Measurements from ENCODE around the gene PADI2.
"Not testable (repeated sequence)": the region's sequence is repeated elsewhere in the genome, so short reads cannot be mapped to it uniquely, and the experiment has no call there.

PADI2 gene

DNA sequence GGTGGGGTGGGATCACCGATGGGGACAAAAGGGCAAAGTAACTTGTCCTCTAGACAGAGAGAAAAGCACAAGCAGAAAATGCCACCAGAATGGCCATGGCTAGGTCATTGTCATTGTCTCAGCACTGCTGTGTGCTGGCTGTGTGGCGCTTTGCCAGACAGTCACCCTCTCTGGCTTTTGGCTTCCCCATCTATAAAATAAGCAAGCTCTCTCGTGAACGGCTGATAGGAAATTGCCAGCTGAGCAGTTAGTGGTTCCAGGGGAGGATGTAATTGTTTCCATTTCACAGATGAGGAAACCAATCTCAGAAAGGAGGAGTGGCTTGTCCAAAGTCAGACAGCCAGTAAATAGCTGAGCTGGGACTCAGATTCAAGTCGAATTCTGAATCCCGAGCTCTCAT, 32.5 kb downstream of the PADI2 start:
- DNase-seq (ENCODE audit: low read depth in 2 of 3, low spot score in 1 of 3): no peak

- no peak for DNase-seq (ENCODE audit: low read depth in 2 of 3, low spot score in 1 of 3)
Measured at GRCh38 chr1:17084787-17085186, 34.5 kb downstream of the PADI2 start.

DNA sequence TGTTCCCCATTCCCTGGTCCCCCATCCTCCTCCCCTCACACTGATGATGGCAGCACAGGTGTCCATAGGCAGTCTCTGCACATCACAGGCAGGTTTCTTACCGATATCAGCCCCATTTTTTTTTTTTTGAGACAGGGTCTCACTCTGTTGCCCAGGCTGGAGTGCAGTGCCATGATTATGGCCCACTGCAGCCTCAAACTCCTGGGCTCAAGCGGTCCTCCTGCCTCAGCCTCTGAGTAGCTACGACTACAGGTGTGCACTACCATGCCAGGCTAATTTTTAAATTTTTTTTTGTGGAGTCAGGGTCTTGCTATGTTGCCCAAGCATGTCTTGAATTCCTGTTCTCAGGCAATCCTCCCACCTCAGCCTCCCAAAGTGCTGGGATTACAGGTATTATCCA, 36.5 kb downstream of the PADI2 start:
- DNase-seq (ENCODE audit: low read depth in 2 of 3, low spot score in 1 of 3): no peak

DNA sequence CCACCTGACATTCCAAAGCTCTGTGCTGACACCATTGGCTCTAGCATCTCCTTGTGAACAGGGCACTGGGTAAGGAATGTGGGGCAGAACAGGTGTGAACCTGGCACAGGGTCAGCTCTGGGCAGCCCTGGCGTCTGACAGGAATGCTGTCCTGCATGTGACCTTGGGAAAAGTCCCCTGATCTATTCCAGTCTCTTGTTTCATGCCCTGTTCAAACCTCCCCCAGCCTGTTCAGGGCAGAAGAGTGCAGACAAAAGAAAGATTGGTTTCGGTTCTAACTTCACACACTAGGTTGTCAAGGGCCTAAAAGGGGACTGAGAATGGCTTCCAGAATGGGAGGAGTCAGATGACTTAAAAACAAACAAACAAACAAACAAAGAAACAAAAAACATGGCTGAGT, 37.8 kb downstream of the PADI2 start:
- no peak for DNase-seq (ENCODE audit: low read depth in 2 of 3, low spot score in 1 of 3)

- no peak for DNase-seq (ENCODE audit: low read depth in 2 of 3, low spot score in 1 of 3)
Measured at GRCh38 chr1:17080880-17081279, 38.4 kb downstream of the PADI2 start.

GRCh38 chr1:17080085-17080759, 39.0 kb downstream of the PADI2 start:
- DNase-seq (ENCODE audit: low read depth in 2 of 3, low spot score in 1 of 3): no peak

- no peak for DNase-seq (ENCODE audit: low read depth in 2 of 3, low spot score in 1 of 3)
Measured at GRCh38 chr1:17078991-17079868, 40.0 kb downstream of the PADI2 start.

DNA sequence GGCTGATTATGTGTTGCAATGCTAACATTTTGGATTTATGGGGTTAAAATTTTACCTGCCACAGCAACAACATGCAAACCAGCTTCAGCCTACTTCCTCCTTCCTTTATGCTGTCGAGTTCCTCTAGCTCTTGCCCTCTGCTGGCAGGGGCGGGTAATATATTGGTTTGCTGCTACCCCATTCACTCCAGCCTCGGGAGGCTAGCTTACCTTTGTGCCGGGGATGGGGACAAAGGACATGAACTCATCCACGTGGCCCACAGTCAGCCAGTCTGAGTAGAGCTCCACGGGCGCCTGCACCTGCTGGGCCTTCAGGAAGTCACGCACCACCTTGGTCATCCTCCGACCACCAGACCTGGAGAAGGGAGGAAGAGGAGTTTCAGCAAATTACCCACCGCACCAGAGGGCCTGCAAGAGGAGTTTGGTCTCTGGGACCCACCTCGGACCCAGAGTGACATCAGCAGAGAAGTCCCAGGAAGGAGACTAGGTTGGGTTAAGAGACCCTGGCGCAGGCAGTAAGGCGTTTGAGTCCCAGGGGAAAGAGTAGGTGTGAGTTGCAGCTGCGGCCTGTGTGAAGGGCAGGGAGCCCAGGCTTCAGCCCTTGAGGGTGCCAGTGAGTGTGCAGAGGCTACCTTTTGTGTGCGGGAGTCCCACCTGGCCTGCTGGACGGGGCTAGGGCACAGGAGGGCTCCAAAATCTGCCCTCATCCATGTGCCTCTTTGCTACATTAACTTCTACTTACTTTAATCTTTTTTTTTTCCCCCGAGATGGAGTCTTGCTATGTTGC, 43.6 kb downstream of the PADI2 start:
- DNase-seq (ENCODE audit: low read depth in 2 of 3, low spot score in 1 of 3): peak in 1 of 3 donors; percentile 11

DNA sequence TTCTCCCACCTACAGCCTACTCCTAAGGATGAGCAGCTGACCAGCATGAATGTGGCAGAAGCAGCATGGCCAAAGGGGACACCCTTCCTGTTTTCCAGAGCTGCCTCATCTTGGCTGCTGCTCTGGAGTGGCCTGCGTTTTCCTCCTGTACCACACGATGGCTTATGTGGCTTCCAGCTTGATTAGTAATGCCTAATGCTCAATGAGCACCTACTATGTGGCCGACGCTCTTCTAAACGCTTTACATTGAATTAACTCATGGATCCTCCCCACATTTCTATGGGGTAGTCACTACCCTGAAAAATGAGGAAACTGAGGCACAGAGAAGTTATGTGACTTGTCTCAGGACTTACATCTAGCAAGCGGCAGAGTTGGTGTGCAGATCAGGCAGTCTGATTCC, 47.5 kb downstream of the PADI2 start:
- no peak for DNase-seq (ENCODE audit: low read depth in 2 of 3, low spot score in 1 of 3)

- no peak for DNase-seq (ENCODE audit: low read depth in 2 of 3, low spot score in 1 of 3)
Measured at GRCh38 chr1:17070163-17070525, 49.1 kb downstream of the PADI2 start.

DNA sequence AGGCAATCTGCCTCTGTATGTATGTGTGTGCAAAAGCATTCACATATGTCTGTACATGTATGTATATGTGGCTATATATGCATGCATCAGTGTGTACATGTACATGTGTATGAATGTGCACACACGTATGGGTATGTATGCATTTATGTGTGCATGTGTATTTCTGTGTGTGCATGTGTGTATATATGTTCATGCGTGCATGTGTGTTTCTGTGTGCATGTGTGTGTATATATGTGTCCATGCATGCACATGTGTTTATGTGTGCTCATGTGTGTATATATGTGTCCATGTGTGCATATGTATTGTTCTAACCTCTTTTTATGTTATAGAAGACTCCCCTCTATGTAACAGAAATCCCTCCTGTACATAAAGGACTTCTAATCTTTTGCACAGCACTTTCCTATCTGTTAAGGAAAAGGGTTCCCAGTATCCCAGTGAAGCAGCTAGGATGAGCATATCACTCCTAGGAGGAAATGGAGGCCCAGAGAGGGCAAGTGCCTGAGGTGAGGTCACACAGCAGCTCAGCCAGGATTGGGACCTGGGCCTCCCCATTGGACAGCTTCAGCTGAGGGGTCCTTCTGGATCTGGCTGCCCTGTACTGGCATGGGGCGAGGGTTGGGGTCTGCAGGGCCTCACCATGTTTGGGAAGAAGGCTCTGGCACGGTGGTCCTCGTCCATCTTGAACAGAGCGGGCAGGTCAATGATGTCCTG, 49.6 kb downstream of the PADI2 start:
- no peak for DNase-seq (ENCODE audit: low read depth in 2 of 3, low spot score in 1 of 3)

GRCh38 chr1:17068789-17069188, 50.5 kb downstream of the PADI2 start:
- no peak for DNase-seq (ENCODE audit: low read depth in 2 of 3, low spot score in 1 of 3)

- no peak for DNase-seq (ENCODE audit: low read depth in 2 of 3, low spot score in 1 of 3)
Measured at GRCh38 chr1:17067465-17068240, 51.6 kb downstream of the PADI2 start.

- no peak for DNase-seq (ENCODE audit: low read depth in 2 of 3, low spot score in 1 of 3)
Measured at GRCh38 chr1:17067069-17067426, 52.2 kb downstream of the PADI2 start.

DNA sequence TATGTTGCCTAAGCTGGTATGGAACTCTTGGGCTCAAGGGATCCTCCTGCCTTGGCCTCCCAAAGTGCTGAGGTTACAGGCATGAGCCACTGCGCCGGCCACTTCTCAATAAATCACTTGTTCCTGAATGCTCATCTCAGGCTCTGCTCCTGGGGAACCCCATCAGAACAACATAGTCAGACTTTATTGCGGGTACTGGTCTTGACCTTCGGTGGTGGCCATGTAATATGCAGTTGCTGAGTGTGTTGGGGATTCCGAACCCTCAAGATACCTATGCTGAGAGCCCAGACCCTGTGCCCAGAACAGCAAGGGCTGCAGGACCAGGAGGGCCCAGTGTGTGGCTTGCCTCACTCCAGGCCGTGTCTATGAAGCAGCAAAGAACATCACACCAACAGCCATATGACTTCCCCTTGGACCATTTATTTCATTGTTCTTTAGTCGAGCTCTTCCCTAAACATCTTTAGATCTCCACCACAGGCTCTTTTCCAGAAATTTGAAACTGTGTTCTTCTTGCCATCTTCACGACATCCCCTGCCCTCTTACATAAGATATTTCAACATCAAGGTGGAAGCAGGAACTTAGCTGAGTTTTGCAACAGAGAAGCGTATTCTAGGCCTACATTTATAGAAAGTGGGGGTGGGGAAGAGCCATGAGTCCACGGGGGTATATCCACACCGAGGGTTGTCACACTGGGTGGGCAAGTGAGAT, 52.7 kb downstream of the PADI2 start:
- DNase-seq (ENCODE audit: low read depth in 2 of 3, low spot score in 1 of 3): no peak

DNA sequence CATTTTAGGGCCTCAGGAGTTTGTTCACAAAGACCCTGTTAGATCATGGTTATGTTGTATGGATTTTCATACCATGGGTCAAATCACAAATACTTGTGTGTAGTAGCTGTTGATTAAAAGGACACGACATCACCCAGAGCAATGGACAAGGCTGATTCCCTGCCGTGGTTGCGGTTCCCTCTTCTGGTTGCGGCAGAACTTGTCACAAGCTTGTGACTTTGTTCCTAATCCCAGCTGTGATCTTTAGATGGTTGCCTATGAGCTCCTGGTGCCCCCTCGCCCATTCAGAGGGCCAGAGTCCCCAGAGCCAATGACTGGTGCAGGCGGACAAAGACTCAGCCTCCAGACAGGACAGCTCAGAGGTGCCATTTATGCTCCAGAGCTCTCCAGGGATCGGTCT, 53.6 kb downstream of the PADI2 start:
- no peak for DNase-seq (ENCODE audit: low read depth in 2 of 3, low spot score in 1 of 3)

GRCh38 chr1:17062751-17063150, 56.5 kb downstream of the PADI2 start:
- not testable (repeated sequence) for DNase-seq (ENCODE audit: low read depth in 2 of 3, low spot score in 1 of 3)

GRCh38 chr1:17061892-17062291, 57.4 kb downstream of the PADI2 start:
- DNase-seq (ENCODE audit: low read depth in 2 of 3, low spot score in 1 of 3): no peak

DNA sequence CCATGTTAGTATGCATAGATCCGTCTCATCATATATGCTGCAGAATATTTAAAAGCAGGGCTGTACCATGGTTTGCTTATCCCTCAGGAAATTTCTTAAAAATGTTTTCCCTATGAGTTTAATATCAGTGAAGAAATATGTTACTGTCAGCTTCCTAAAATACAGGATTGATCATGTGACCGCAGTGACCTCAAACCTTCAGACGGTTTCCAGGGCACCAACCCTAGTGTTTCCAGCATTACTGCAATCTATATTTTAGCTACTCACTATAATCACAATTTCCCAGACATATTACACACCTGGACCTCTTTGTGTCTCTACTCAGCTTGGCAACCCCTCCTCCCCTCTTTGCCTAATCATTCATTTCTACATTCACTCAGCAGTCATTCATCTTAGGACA, 57.8 kb downstream of the PADI2 start:
- DNase-seq (ENCODE audit: low read depth in 2 of 3, low spot score in 1 of 3): no peak

- no peak for DNase-seq (ENCODE audit: low read depth in 2 of 3, low spot score in 1 of 3)
Measured at GRCh38 chr1:17060306-17060749, 58.9 kb downstream of the PADI2 start.
